Fibroblast of lung (primary cell): ENCODE results near the gene AK9.

Experiments used
- CTCF ChIP-seq, 2 donors: IDR thresholded peaks in 1 of 2; conservative IDR thresholded peaks in 1 of 2; 1 replicate in 1 of 2; 2 replicates in 1 of 2; pipeline ENCODE4 v1.5.1; 2011 to 2012; ENCODE audit warnings: low read length in 2 of 2, control low read depth in 1 of 2, inconsistent platforms in 1 of 2, low read depth in 1 of 2, mild to moderate bottlenecking in 1 of 2
- EZH2 ChIP-seq: IDR thresholded peaks from 2 replicates; pipeline ENCODE4 v1.5.1; 2012; ENCODE audit warnings: low read length, control low read depth, mild to moderate bottlenecking; ENCODE audit errors: missing control alignments

- no peak for TF ChIP-seq CTCF (conservative IDR thresholded peaks at IDR 0.05 in 1 of 2, IDR thresholded peaks at IDR 0.05 in 1 of 2; ENCODE audit: low read depth in 1 of 2, low read length in 2 of 2)
- no peak for TF ChIP-seq EZH2
Measured at GRCh38 chr6:109456710-109457561, 234.1 kb downstream of the AK9 start.
